AML-193 (cell line): ENCODE measurements around the gene EXOC4.

ENCODE experiments used
- DNase-seq, 2 experiments: peaks; one replicate each; lab custom pipeline; 2025; lab: John Stamatoyannopoulos, UW

EXOC4 gene

DNA sequence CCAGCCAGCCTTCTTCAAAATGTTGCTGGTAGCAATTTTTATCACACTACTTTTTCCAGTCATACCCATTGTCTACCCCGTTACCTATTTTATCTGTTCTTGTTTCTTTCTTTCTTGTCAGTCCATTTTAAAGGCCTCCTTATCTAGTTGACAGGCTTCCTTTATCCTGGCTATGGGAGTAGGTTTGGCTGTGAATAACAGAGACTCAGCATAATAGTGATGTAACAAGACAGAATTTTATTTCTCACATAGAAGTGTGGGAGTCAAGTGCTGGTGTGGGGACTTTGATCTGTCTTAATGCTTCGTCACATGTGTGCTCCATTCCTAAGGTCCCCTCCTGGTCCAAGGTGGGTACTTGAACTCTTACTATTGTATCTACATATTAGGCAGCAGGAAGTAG lies 283.6 kb downstream of the EXOC4 start:
- DNase-seq, result no peak

DNA sequence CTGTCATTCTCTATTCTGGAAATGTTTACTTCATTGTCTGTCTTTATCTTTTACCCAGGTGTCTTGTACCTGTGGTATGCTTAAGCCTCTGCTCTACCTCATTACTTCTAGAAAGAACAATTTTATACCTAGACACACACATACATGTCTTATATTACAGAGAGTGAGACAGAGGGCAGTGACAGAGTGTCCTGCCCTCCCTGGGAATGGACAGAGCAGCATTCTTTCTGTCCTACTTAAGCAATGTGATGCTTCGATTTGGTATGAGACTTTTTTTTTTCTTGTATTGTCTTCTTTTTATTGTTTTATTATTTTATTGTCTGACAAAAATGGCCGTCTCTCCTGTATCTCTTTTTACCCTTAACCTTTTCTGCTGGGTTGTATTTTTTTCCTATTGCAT lies 286.1 kb downstream of the EXOC4 start:
- no peak for DNase-seq

DNA sequence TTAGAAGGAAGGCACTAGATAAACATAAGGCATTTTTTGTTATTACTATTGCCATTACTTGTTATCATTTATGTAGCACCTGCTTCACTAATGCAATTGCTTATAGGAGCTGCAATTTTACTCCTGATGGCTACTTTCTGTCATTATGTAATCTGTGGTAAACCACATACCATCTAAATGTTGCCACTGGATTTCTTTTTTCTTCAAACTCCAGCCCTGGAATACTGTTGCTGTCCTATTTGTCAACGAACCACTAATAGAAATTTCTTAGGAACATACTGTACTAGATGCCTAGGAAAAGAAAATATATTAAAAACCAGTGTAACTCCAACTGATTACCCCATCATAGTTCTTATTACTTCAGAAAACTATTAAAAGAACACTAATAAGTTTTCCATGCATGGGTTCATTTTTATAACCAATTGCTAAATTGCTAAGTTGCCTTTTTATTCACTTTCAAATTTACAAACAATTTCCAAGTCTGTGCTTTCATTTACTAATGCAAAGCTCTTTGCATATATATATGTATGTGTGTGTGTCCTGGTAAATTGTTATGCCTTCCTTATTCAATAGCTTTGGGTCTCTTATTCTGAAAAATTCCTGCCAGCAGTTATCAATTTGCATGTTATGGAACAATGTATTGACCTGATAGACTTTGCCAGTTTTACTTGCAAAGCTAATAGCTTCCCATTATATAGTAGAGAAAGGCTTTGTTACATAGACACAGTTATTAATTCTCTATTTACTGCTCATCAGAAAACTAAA lies 287.4 kb downstream of the EXOC4 start:
- peak in 1 of 2 experiments; percentile 19 for DNase-seq

DNA sequence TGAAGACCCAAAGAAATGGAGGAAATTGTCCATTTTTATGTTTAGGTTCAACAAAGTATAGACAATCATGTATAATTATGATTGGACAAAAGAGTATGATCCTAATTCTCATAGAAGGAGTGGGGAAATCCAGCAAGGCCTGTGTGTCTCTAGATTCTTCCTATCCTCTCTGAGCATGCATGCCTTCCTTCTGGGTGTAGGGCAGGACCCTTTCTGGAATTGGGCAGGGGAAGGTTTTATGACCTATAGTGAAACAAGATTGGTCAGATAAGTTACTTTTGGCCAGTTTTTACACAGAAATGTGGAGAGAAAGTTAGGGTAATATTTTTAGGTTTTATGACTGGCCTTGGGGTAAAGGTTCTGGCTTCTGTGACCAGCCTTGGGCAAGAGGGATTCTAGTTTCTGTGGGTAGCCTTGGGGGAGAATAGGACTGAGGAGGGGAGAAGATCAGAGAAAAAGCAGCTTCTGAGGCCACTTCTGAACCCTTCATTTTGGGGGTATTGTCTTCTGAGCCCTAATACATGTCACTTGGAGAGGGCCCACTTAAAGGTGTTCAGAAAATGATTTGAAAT lies 289.4 kb downstream of the EXOC4 start:
- no peak for DNase-seq

DNA sequence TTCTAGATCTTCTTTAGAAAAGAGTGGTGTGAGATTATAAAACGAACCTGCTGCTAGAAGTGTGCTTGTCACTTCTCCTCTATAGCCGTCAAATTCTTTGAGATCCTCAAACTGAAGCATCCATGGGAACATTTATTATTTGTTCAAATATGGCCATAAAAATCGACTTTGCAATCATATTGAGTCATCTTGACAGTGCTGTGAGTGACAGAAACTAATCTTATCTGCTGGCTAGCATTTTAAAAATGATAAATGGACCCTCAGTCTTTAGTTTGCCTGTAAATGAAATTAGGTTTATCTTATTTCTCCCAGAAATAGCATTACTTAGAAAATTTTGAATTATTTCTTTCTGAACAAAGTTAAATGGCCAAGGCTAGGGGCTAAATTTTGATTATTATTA lies 290.8 kb downstream of the EXOC4 start:
- no peak for DNase-seq

DNA sequence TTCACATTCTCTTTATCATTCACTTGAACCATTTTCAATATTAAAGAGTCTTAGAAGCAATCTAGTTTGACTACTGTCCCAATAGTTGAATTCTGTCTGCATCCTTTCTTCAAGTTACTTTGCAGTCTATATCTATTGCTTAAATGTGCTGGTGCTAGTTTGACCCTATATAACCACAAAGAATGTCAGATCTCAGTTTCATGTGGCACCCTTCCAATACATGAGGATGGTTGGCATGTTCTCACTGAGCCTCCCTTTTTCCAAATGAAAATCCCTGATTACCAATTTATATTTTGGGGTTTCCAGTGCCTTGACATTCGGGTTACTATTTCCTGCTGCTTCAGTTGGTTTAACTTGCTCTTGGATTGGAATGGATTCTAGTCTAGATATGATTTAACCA lies 292.7 kb downstream of the EXOC4 start:
- no peak for DNase-seq

DNA sequence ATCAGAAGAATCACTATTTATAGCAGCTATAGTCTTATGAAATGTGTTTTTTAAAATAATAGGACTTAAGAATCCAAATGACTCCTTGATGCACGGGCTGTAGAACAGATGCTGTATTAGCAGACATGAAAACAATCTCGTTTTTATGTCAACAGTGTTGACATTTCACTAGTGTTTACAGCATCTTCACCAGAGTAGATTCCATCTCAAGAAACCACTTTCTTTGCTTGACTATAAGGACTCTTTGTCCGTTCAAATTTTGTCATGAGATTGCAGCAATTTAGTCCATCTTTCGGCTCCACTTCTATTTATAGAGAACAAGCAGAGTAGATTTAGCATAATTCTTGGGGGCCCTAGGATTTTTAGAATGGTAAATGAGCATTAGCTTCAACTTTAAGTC lies 295.1 kb downstream of the EXOC4 start:
- no peak for DNase-seq

DNA sequence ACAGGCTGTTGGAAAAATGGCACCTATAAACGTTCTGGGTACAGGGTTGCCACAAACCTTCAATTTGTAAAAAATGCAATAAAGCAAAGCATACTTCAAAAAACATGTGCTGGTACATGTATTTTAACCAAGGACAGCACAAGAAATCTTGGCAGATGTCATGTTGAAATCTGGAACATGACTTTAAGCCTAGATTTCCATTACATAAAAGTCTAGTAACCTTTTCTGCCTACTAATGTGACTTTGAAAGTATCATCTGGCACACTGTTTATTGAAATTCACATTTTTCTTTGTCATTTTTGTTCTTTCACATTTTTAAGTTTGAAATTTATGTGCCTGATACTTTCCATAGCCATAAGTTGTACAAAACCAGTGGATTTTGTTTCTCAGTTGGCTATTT lies 296.8 kb downstream of the EXOC4 start:
- DNase-seq, result no peak

DNA sequence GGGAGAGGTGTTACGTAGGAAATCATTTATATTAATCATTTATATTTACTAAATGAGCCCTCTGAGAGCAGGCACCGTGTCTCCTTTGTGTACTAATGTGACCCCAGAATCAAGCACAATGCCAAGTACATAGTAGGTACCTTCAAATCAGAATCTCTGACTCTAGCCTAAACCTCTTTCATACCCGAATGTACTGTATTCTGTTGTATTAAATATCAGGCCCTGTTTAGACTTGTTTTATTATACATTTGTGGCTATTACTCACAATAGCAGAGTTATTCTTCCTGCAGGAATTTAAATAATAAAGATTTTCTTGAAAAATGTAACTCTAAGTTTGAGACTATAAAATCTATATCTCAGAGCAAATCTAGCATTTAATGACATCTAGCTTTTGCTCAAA lies 297.3 kb downstream of the EXOC4 start:
- DNase-seq, result no peak

DNA sequence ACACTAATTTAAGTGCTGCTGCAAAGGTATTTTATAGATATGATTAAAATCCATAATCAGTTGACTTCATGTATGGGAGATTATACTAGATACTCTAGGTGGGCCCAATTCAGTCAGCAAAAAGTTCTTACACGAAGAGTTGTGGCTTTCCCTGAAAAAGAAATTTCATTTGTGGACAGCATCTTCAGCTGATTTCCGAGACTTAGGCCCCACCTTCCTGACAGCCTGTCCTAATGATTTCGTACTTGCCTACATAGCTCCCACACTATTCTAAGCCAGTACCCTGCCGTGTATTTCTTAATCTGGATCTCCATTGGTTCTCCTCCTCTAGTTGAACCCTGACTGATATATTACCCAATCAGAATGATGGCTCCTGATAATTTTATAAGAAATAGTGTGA lies 297.9 kb downstream of the EXOC4 start:
- DNase-seq, result no peak

DNA sequence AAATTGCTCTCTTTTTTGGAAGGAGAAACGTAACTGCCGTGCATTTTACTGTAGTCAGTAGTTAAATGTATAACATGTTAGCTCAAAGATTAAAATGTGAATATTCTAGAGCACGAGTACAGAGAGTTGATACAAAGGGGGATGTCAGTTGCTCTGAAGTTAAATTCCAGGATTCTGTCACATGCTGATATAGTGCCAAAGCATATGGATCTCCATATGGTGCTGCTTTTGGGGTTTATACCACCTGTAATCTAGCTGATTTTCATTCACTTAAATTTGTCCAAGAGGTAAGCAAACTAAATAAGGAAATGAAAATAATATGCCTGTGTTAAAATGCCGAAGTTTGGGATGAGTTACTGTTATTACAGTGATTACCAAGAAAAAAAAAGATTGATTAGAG lies 298.6 kb downstream of the EXOC4 start:
- no peak for DNase-seq

DNA sequence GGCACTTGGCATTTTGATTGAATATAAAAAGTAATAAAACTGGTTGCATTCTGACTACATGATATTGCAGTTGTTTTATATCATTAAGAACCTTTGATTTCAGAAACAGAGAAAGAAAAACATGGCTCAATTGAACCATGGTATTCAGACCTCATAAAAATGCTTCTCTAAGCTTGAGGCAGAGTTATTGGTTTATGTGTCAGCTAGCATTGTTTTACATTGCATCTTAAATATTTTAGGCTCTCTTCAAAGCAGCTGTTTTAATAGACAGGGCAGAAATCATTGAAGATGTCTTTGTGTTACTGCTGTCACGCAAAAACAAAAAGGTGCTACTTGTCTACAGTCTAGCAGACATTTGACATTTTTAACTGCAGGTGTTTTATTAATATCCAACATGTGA lies 299.2 kb downstream of the EXOC4 start:
- DNase-seq, result no peak

DNA sequence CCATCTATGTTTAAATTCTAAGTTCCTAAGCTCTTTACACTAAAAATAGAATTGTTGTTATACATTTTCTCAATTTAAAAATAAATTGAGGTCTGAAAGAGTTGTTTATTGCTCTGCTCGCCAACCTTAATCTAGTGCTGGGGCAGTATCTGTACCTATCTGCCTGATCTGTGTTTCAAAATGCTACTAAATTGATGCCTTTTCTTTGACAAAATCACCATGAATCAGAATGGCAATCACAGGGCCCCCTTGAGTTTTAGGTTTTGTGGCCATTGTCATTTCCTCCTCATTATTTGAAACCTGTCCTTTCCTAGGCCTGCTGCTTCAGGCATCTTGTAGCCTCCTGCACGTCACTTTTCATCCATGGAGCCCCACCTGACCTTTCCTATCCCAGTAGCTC lies 301.5 kb downstream of the EXOC4 start:
- DNase-seq, result no peak

DNA sequence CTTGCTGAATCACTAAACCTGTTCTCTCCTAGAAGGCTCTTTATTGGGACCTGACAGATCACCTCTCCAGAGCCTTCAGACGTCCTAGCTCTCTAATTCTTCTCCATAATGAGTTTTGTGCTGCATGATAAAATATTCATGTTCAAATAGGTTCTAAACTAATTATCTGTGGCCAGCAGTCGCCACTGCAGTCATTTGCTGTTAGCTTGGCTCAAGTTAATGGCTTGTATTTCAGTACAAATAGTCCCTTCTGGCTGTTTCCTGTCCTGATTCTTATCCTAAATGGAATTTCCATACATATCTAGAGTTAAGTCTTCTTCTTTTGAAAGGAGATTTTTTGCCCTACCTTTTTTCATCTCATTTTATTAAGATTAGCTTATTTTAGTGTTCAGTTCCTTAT lies 303.2 kb downstream of the EXOC4 start:
- no peak for DNase-seq

DNA sequence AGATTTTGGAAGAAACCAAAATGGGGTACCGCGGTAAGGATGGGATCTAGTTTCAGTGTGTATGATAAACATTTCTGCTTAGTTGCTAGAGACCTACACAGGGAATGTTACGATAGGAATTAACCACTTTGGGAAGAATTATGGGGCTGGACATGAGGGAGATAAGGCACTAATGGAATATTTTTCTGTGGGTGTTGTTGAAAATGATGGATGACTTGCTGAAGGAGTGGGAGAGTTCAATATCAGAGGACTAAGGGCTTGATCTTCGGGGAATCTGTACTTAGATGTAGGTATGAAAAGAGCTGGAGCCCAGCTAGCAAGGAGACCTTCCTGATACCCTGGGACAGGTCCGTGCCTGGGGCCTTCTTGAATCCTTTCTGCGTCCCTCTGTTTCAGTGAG lies 303.7 kb downstream of the EXOC4 start:
- DNase-seq, result no peak

DNA sequence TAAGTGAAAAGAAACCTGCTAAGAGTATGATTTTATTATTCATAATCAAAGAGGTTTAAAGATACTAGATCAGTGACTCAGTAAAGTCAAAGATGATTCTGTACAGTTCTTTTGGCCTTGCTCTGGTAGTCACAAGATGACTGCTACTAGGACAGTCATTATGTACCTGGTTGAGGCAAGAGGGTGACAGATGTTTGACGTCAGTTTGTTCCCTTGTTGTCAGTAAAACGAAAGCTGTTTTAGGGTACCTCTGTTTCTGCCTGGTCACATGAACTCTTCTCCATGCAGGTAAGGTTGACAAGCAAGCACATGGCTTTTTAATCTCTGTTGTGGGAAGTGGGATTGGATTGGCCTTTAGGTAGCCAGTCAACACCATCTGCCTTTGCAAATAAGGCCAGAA lies 308.0 kb downstream of the EXOC4 start:
- DNase-seq, result no peak

DNA sequence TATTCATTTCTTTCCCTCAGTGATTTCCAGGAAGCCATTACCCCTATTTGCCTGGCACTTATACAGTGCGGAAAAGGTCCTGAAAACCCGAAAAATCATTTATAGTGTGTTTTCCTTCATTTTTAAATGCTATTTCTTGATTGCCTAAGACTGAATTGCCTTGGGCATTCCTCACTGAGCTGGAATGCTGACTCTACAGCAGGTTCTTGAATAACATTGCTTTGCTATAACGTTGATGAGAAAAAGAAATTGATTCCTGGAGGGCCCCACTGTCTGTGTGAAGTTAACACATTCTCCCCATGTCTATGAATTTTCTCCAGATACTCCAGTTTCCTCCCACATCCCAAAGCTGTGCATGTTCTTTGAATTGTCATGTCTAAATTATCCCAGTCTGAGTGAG lies 308.5 kb downstream of the EXOC4 start:
- DNase-seq, result no peak

DNA sequence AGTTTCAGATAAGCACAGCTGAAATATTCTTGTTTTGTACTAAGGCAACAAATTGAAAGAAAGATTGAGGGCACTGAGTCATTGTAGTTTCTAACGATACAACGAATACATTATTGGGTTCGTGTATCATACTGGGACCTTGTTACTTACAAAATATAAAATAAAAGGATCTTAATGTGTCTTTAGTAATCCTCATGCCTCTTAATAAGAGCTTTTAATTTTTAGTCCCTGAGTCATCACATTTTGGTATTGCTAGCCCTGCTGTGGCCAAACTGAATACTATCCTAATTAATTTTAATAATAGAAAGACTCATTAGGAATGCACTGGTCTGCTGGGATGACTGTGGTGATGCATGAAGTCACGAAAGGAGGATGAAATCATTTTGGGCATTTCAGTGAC lies 309.7 kb downstream of the EXOC4 start:
- DNase-seq, result no peak

DNA sequence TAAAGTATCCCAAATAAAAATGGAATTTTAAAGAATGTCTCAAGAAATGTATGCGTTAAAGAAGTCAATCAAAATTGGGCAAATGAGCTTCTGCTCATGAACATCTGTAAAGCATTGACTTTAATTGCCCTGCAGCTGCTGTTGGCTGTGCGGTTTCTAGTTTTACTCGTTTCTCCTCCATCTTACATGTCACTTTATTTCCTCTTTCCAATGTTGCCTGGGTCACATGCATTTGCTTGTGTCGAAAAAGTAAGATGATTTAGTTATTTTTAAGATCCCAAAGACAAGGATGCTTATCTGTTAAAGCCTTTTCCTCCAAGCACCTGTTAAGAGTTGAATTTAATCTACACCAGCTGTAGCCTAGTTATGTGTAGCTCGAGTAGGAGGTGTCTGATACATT lies 310.4 kb downstream of the EXOC4 start:
- no peak for DNase-seq

DNA sequence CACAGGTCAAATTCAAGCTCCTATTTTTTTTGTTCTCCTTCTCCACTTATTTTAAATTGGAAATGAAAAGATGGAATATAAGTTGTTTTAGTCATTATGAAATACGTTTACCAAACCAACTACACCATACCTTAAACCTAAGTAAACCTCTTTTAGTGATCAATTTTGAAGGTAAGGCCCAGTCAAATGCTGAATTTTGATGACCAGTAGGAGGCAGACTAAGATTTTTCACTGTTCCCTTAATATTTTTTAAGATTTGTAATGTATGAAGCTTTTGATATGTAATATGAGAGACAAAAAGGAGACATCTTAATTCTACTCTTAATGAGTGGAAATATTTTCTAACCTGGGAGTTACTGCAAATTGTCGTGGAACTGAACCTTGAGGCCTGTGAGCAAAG lies 311.6 kb downstream of the EXOC4 start:
- DNase-seq, result peak in 1 of 2 experiments; percentile 1

DNA sequence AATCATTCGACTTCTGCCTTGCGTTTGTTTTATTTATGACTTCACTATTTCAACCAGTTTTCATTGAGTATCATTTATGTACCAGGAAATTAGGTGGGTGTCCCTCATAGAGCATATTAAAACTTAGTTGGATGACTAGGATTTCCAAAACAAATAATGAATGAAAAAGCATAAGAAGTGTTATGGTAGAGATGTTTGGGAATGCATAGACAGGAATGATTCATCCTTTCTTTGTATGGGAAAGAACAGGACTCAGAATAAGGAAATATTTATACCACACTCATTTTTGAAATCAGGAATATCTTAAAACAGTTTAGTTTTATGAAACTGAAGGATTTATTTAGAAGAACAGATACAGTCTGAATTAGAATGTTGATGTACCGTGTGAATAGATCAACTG lies 315.7 kb downstream of the EXOC4 start:
- DNase-seq, result no peak

DNA sequence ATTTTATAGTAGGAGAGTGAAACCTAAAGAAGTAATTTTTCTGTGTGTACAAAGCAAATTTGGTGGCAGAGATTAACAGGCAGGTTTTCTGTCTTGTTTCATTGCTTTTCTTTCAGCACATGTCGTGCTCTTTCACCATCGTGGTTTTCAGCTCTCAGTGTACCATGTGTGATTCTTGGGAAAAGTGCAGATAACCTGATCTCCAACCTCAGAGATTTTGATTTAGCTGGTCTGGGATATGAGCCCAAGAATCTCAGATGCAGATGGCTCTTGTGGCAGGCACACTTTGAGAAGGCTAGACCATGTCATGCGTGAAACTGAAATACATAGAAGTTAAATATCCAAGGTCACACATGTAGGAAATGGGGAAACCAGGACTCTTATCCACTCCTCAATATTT lies 317.4 kb downstream of the EXOC4 start:
- DNase-seq, result no peak

DNA sequence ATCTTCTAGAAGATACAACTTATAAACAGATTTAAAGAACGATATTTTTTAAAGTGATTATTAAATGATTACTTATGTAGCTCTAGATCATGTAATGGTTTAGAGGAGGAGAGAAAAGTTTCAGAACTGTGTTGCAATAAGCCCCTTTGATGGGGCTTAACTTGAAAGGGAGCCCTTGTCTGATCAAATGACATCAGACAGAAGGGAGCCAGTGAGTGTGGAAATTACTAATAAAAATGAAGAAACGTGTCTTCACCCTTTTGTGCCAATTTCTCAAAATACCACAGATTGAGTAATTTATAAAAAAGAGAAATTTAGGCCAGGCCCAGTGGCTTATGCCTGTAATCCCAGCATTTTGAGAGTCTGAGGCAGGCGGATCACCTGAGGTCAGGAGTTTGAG lies 318.2 kb downstream of the EXOC4 start:
- DNase-seq, result peak; percentile 20 to 37

DNA sequence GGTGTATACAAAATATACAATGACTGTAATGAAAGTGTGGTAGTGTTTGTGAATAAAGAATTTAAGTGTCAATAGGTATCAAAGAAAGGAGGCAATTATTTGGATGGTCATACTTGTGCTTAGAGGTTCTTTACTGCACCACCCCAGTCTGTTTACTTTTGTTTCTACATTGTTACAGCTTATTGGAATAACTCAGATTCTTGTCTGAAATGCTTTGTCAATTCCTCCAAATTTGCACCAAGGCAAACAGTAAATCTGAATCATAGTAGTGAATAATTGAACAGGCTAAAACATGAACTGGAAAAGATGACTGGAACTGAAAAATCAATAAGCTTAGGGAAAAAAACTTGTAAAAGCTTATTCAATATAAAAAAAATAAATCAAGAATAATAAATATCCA lies 319.2 kb downstream of the EXOC4 start:
- no peak for DNase-seq
